Central memory CD8-positive, alpha-beta T cell (primary cell): ENCODE measurements around the gene CCDC148.

Source experiments
- ATAC-seq: fragments of 150-1000 bp; cut with Tn5 transposase; replicated peaks from 2 replicates; pipeline ENCODE4 v1.10.0; 2022; ENCODE audit warnings: mild to moderate bottlenecking, moderate FRiP score, moderate number of reproducible peaks; ENCODE audit not compliant: poor library complexity, severe bottlenecking; ENCODE audit errors: extremely low read depth
- DNase-seq, 2 donors: peaks; one replicate each; pipeline ENCODE4 v3.0.0; 2021; ENCODE audit warnings: low spot score in 2 of 2
- H3K27ac Mint-ChIP-seq: one replicate; pipeline ENCODE4 v1.8.0; 2022; ENCODE audit warnings: low read depth, mild to moderate bottlenecking, moderate library complexity, mixed read lengths
- H3K27me3 Mint-ChIP-seq: one replicate; pipeline ENCODE4 v1.8.0; 2022; ENCODE audit warnings: mixed read lengths
- H3K36me3 Mint-ChIP-seq: one replicate; pipeline ENCODE4 v1.8.0; 2022; ENCODE audit warnings: mild to moderate bottlenecking, moderate library complexity, mixed read lengths; ENCODE audit not compliant: insufficient read depth
- H3K4me1 Mint-ChIP-seq: one replicate; pipeline ENCODE4 v1.8.0; 2022; ENCODE audit warnings: mixed read lengths
- H3K4me3 Mint-ChIP-seq: one replicate; pipeline ENCODE4 v1.8.0; 2022; ENCODE audit warnings: mild to moderate bottlenecking, moderate library complexity, mixed read lengths
- H3K9me3 Mint-ChIP-seq: one replicate; pipeline ENCODE4 v1.8.0; 2022; ENCODE audit warnings: mixed read lengths

CCDC148 gene

GRCh38 chr2:158456309-158457066, at the start of gene CCDC148, which contains the start of gene PKP4:
Gene CCDC148 (minus strand): TSS chr2:158456753. CDS start chr2:158456439, 314 bp downstream.
Gene PKP4 (plus strand): TSS chr2:158456952. CDS start chr2:158533185, 76,233 bp downstream.
- peaks cover 20% of the 10 kb centered on the region for H3K4me1 Mint-ChIP-seq
- H3K9me3 Mint-ChIP-seq: no peaks in the 10 kb centered on the region
- peaks cover 6% of the 10 kb centered on the region for H3K36me3 Mint-ChIP-seq
- peak; percentile 73 to 82 for DNase-seq
- peak within 1 kb of the TSS; percentile 75 for H3K27ac Mint-ChIP-seq
- H3K4me3 Mint-ChIP-seq: peak within 1 kb of the TSS; percentile 94
- peak; percentile 92 for ATAC-seq
- H3K27me3 Mint-ChIP-seq: peaks cover 11% of the 10 kb centered on the region

GRCh38 chr2:158505448-158505934, 48.9 kb upstream of the CCDC148 start:
- H3K9me3 Mint-ChIP-seq: no peaks in the 10 kb centered on the region
- no peak for ATAC-seq

GRCh38 chr2:158504088-158504487, 47.5 kb upstream of the CCDC148 start:
- Mint-ChIP-seq H3K27me3 (no peaks in the 10 kb centered on the region), H3K36me3 (no peaks in the 10 kb centered on the region), H3K27ac (no peak overlapping the region), H3K4me3 (no peak overlapping the region), H3K9me3 (no peaks in the 10 kb centered on the region), H3K4me1 (peaks cover 12% of the 10 kb centered on the region)
- no peak for ATAC-seq
- no peak for DNase-seq

More at GRCh38 chr2:158505448-158505934, 48.9 kb upstream of the CCDC148 start:
- Mint-ChIP-seq H3K36me3 (no peaks in the 10 kb centered on the region), H3K4me3 (no peak overlapping the region), H3K27ac (no peak overlapping the region), H3K27me3 (no peaks in the 10 kb centered on the region), H3K4me1 (peaks cover 12% of the 10 kb centered on the region)
- no peak for DNase-seq

GRCh38 chr2:158502974-158503373, 46.4 kb upstream of the CCDC148 start:
- H3K4me1 Mint-ChIP-seq: peaks cover 12% of the 10 kb centered on the region
- no peaks in the 10 kb centered on the region for H3K9me3 Mint-ChIP-seq
- ATAC-seq (no peak), DNase-seq (no peak)
- H3K27ac Mint-ChIP-seq: no peak overlapping the region
- H3K27me3 Mint-ChIP-seq: no peaks in the 10 kb centered on the region
- H3K36me3 Mint-ChIP-seq: no peaks in the 10 kb centered on the region
- H3K4me3 Mint-ChIP-seq: no peak overlapping the region

- DNase-seq (no peak), ATAC-seq (no peak)
- Mint-ChIP-seq H3K4me3 (no peak overlapping the region), H3K4me1 (peaks cover 6% of the 10 kb centered on the region), H3K27me3 (no peaks in the 10 kb centered on the region), H3K27ac (peak overlapping the region; percentile 69), H3K9me3 (no peaks in the 10 kb centered on the region), H3K36me3 (no peaks in the 10 kb centered on the region)
Observed at GRCh38 chr2:158501301-158501700, 44.7 kb upstream of the CCDC148 start.

- H3K4me3 Mint-ChIP-seq: no peak overlapping the region
Observed at GRCh38 chr2:158500333-158500732, 43.8 kb upstream of the CCDC148 start.

GRCh38 chr2:158499383-158499782, 42.8 kb upstream of the CCDC148 start:
- Mint-ChIP-seq H3K9me3 (no peaks in the 10 kb centered on the region), H3K27ac (no peak overlapping the region), H3K4me3 (no peak overlapping the region), H3K4me1 (no peaks in the 10 kb centered on the region), H3K27me3 (no peaks in the 10 kb centered on the region), H3K36me3 (no peaks in the 10 kb centered on the region)
- DNase-seq (no peak), ATAC-seq (no peak)

More at GRCh38 chr2:158500333-158500732, 43.8 kb upstream of the CCDC148 start:
- H3K27me3 Mint-ChIP-seq: no peaks in the 10 kb centered on the region
- H3K9me3 Mint-ChIP-seq: no peaks in the 10 kb centered on the region
- no peaks in the 10 kb centered on the region for H3K36me3 Mint-ChIP-seq
- ATAC-seq (no peak), DNase-seq (no peak)
- peaks cover 2% of the 10 kb centered on the region for H3K4me1 Mint-ChIP-seq
- H3K27ac Mint-ChIP-seq: no peak overlapping the region

GRCh38 chr2:158498749-158499136, 42.2 kb upstream of the CCDC148 start:
- H3K4me3 Mint-ChIP-seq: no peak overlapping the region
- H3K4me1 Mint-ChIP-seq: no peaks in the 10 kb centered on the region
- no peaks in the 10 kb centered on the region for H3K36me3 Mint-ChIP-seq
- no peaks in the 10 kb centered on the region for H3K9me3 Mint-ChIP-seq
- H3K27me3 Mint-ChIP-seq: no peaks in the 10 kb centered on the region
- ATAC-seq (no peak), DNase-seq (no peak)
- H3K27ac Mint-ChIP-seq: no peak overlapping the region

- Mint-ChIP-seq H3K9me3 (no peaks in the 10 kb centered on the region), H3K27me3 (no peaks in the 10 kb centered on the region), H3K4me1 (no peaks in the 10 kb centered on the region), H3K27ac (no peak overlapping the region), H3K4me3 (no peak overlapping the region), H3K36me3 (no peaks in the 10 kb centered on the region)
- ATAC-seq (no peak), DNase-seq (no peak)
Observed at GRCh38 chr2:158498043-158498748, 41.6 kb upstream of the CCDC148 start.

- H3K4me3 Mint-ChIP-seq: no peak overlapping the region
- ATAC-seq (no peak), DNase-seq (no peak)
- H3K9me3 Mint-ChIP-seq: no peaks in the 10 kb centered on the region
- no peaks in the 10 kb centered on the region for H3K27me3 Mint-ChIP-seq
- H3K4me1 Mint-ChIP-seq: no peaks in the 10 kb centered on the region
- no peaks in the 10 kb centered on the region for H3K36me3 Mint-ChIP-seq
- H3K27ac Mint-ChIP-seq: no peak overlapping the region
Observed at GRCh38 chr2:158497486-158497885, 40.9 kb upstream of the CCDC148 start.

GRCh38 chr2:158496986-158497385, 40.4 kb upstream of the CCDC148 start:
- DNase-seq (no peak), ATAC-seq (no peak)
- H3K4me1 Mint-ChIP-seq: no peaks in the 10 kb centered on the region
- H3K36me3 Mint-ChIP-seq: no peaks in the 10 kb centered on the region
- H3K27me3 Mint-ChIP-seq: no peaks in the 10 kb centered on the region
- no peaks in the 10 kb centered on the region for H3K9me3 Mint-ChIP-seq
- H3K27ac Mint-ChIP-seq: no peak overlapping the region
- no peak overlapping the region for H3K4me3 Mint-ChIP-seq

- Mint-ChIP-seq H3K27me3 (no peaks in the 10 kb centered on the region), H3K9me3 (no peaks in the 10 kb centered on the region), H3K4me3 (no peak overlapping the region), H3K27ac (no peak overlapping the region), H3K36me3 (no peaks in the 10 kb centered on the region), H3K4me1 (no peaks in the 10 kb centered on the region)
- DNase-seq (no peak), ATAC-seq (no peak)
Observed at GRCh38 chr2:158495175-158495574, 38.6 kb upstream of the CCDC148 start.

GRCh38 chr2:158493458-158493857, 36.9 kb upstream of the CCDC148 start:
- H3K9me3 Mint-ChIP-seq: no peaks in the 10 kb centered on the region
- no peaks in the 10 kb centered on the region for H3K27me3 Mint-ChIP-seq
- no peak overlapping the region for H3K4me3 Mint-ChIP-seq
- DNase-seq (no peak), ATAC-seq (no peak)
- H3K4me1 Mint-ChIP-seq: no peaks in the 10 kb centered on the region
- H3K27ac Mint-ChIP-seq: no peak overlapping the region
- no peaks in the 10 kb centered on the region for H3K36me3 Mint-ChIP-seq
